SU-DHL-6 (cell line): ENCODE results near the gene SIPA1.

Source experiments
- H2AFZ ChIP-seq: fragments of 200-600 bp; sonication (generic); 2 replicates; pipeline ENCODE4 v1.6.1; 2014; ENCODE audit warnings: low read depth, mild to moderate bottlenecking, moderate library complexity, mixed read lengths, antibody characterized with exemption, low read length; ENCODE audit not compliant: severe bottlenecking
- H3F3A ChIP-seq: fragments of 200-600 bp; shearing (Covaris generic); 2 replicates; pipeline ENCODE4 v1.6.0; 2016; ENCODE audit warnings: antibody characterized with exemption, mild to moderate bottlenecking; ENCODE audit not compliant: insufficient read depth
- H3K27ac ChIP-seq: fragments of 200-600 bp; sonication (generic); 2 replicates; pipeline ENCODE4 v1.5.1; 2016; ENCODE audit warnings: low read depth, mild to moderate bottlenecking, low read length, moderate library complexity, mixed read lengths
- H3K27me3 ChIP-seq: fragments of 200-600 bp; sonication (generic), shearing (Covaris generic); 2 replicates; pipeline ENCODE4 v1.6.0; 2014; ENCODE audit warnings: mild to moderate bottlenecking, low read length
- H3K36me3 ChIP-seq: fragments of 200-600 bp; sonication (generic); 2 replicates; pipeline ENCODE4 v1.6.1; 2014; ENCODE audit warnings: mild to moderate bottlenecking, low read length, mixed read lengths
- H3K4me2 ChIP-seq: fragments of 300-600, 200-600 bp; shearing (Covaris generic), sonication (generic); 2 replicates; pipeline ENCODE4 v1.6.0; 2014; ENCODE audit warnings: low read length, low read depth, mild to moderate bottlenecking; ENCODE audit not compliant: poor library complexity, severe bottlenecking
- H3K4me3 ChIP-seq: fragments of 200-600 bp; sonication (generic); 2 replicates; pipeline ENCODE4 v1.5.1; 2014; ENCODE audit warnings: antibody characterized with exemption, low read length, mild to moderate bottlenecking, mixed read lengths; ENCODE audit not compliant: insufficient read depth, poor library complexity, severe bottlenecking
- H3K79me2 ChIP-seq: fragments of 200-600 bp; sonication (generic); 2 replicates; pipeline ENCODE4 v1.6.1; 2014; ENCODE audit warnings: mild to moderate bottlenecking, low read length, moderate library complexity; ENCODE audit not compliant: insufficient read depth
- H3K9ac ChIP-seq: fragments of 200-600 bp; sonication (generic); 2 replicates; pipeline ENCODE4 v1.7.0; 2014; ENCODE audit warnings: mild to moderate bottlenecking, low read length
- H3K9me2 ChIP-seq: fragments of 200-600 bp; sonication (generic); replicated peaks from 2 replicates; pipeline ENCODE4 v1.6.1; 2014; ENCODE audit warnings: low read length; ENCODE audit not compliant: insufficient read depth
- H3K9me3 ChIP-seq: fragments of 200-600 bp; sonication (generic); 2 replicates; pipeline ENCODE4 v1.6.1; 2014; ENCODE audit warnings: low read length, mixed read lengths; ENCODE audit not compliant: insufficient read depth
- H4K20me1 ChIP-seq: fragments of 200-600 bp; sonication (generic); 2 replicates; pipeline ENCODE4 v1.6.1; 2014; ENCODE audit warnings: low read depth, mild to moderate bottlenecking, antibody characterized with exemption, low read length, moderate library complexity, mixed read lengths
- EZH2phosphoT487 ChIP-seq: fragments of 200-600 bp; sonication (generic), shearing (Covaris generic); conservative IDR thresholded peaks from 2 replicates; pipeline ENCODE4 v1.6.1; 2018; ENCODE audit warnings: mild to moderate bottlenecking, antibody characterized with exemption, low read length, moderate library complexity, mixed read lengths
- TF ChIP-seq, protein P1 (sequence below): fragments of 200-600 bp; sonication (generic); IDR thresholded peaks from one replicate; pipeline ENCODE4 v1.5.1; 2017; ENCODE audit warnings: antibody characterized with exemption, mild to moderate bottlenecking, low read length, moderate library complexity; ENCODE audit not compliant: insufficient read depth, poor library complexity, severe bottlenecking

SIPA1 gene

DNA sequence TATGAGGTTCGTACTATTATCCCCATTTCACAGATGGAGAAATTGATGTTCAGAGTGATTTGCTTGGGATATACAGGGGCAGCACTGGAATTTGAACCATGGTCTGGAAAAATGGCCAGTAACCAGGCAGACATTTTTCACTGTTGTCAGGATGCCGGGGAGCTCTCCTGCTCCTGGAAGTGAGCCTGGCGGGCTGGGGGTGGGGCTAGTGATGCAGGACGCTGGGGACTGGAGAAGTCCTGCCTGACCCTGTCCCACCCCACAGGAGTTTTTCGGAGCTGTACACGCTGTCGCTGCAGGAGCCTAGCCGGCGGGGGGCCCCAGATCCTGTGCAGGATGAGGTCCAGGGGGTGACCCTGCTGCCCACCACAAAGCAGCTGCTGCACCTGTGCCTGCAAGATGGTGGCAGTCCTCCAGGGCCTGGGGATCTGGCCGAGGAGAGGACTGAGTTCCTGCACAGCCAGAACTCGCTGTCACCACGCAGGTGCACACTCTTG lies 11.1 kb downstream of the SIPA1 start:
- Histone ChIP-seq H3K36me3 (no peaks in the 10 kb centered on the region), H2AFZ (no peak overlapping the region), H3K4me3 (no peak overlapping the region), H3K79me2 (no peaks in the 10 kb centered on the region), H3K9me2 (no peaks in the 10 kb centered on the region), H3K27me3 (no peaks in the 10 kb centered on the region), H3K4me2 (no peak overlapping the region), H3K27ac (no peak overlapping the region), H3K9me3 (no peaks in the 10 kb centered on the region), H4K20me1 (no peaks in the 10 kb centered on the region), H3F3A (peaks cover 19% of the 10 kb centered on the region), H3K9ac (no peak overlapping the region)
- TF ChIP-seq, protein P1, sequence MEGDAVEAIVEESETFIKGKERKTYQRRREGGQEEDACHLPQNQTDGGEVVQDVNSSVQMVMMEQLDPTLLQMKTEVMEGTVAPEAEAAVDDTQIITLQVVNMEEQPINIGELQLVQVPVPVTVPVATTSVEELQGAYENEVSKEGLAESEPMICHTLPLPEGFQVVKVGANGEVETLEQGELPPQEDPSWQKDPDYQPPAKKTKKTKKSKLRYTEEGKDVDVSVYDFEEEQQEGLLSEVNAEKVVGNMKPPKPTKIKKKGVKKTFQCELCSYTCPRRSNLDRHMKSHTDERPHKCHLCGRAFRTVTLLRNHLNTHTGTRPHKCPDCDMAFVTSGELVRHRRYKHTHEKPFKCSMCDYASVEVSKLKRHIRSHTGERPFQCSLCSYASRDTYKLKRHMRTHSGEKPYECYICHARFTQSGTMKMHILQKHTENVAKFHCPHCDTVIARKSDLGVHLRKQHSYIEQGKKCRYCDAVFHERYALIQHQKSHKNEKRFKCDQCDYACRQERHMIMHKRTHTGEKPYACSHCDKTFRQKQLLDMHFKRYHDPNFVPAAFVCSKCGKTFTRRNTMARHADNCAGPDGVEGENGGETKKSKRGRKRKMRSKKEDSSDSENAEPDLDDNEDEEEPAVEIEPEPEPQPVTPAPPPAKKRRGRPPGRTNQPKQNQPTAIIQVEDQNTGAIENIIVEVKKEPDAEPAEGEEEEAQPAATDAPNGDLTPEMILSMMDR, result no peak
- no peak for TF ChIP-seq EZH2phosphoT487

DNA sequence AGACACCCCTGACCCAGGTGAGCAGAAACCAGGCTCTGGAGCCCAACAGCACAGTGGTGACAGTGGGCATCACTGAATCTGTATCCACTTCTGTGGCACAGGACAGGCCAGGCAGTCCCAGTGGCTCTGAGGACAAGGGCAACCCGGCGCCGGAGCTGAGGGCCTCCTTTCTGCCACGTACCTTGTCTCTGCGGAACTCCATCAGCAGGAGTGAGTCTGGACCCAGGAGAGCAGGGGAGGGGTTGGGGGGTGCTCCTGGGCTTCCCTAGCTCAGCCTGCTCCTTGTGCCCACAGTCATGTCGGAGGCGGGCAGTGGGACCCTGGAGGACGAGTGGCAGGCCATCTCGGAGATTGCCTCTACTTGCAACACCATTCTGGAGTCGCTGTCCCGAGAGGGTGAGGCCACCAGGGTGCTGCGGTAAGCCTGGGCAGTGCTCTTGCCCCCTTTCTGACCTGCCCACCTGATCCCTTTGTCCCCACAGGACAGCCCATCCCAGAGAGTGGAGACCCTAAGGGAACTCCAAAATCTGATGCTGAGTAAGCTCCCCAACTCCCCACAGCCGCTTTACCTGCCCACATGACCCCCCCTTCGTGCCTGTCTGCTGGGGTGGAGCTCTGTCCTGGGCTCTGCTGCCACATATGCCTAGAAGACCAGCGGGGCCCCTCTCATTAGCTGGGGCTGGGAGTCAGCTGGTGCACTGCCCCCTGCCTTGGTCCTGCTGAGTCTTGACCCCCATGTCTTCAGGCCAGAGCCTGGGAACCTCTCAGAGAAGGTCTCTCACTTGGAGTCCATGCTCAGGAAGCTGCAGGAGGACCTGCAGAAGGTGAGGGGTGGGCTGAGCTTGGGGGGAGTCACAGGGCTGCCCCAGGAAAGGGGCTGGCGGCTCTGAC lies 12.0 kb downstream of the SIPA1 start:
- no peaks in the 10 kb centered on the region for H3K9me2 ChIP-seq
- peaks cover 19% of the 10 kb centered on the region for H3F3A ChIP-seq

DNA sequence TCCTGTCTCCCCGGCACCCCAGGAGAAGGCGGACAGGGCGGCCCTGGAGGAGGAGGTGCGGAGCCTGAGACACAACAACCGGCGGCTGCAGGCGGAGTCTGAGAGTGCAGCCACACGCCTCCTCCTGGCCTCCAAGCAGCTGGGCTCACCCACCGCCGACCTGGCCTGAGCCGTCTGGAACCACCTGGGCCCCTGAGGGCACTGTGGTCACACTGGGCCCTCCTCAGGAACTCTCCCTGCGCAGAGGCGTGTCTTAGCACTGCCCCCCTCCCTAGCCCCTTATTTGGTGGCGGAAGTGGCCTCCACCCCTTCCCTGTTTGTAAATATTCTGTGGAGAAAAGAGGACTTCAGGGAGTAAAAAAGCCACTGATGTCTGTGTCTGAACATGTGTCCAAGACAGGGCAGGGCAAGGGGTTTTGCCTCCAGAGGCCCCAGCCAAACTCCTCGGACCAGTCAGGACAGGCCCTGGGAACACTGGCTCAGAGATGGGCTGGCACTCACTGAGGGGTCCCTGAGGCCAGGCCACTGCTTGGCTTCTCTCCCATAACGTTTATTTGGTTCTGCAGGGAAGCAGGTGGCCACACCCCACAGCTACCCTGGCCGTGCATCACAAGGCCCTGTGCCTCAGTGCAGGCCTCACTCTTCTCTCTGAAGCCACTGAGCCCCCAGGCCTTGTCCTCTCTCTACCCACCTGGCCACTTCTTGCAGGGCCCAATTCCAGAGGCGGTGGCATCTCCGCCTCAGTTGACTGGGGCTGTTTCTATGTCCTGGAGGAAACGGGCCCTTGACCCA lies 12.8 kb downstream of the SIPA1 start:
- H2AFZ ChIP-seq, result no peak overlapping the region
- H3K9me3 ChIP-seq, result no peaks in the 10 kb centered on the region
- H3F3A ChIP-seq, result peaks cover 19% of the 10 kb centered on the region
- no peak overlapping the region for H3K27ac ChIP-seq
- TF ChIP-seq, protein P1, result no peak
- no peak for TF ChIP-seq EZH2phosphoT487
- no peaks in the 10 kb centered on the region for H3K79me2 ChIP-seq
- H3K27me3 ChIP-seq, result no peaks in the 10 kb centered on the region
- H3K36me3 ChIP-seq, result no peaks in the 10 kb centered on the region
- no peak overlapping the region for H3K9ac ChIP-seq
- H4K20me1 ChIP-seq, result no peaks in the 10 kb centered on the region
- H3K9me2 ChIP-seq, result no peaks in the 10 kb centered on the region
- no peak overlapping the region for H3K4me3 ChIP-seq
- no peak overlapping the region for H3K4me2 ChIP-seq

More for the DNA sequence above, 12.0 kb downstream of the SIPA1 start:
- Histone ChIP-seq H3K79me2 (no peaks in the 10 kb centered on the region), H3K27me3 (no peaks in the 10 kb centered on the region), H3K4me3 (no peak overlapping the region), H4K20me1 (no peaks in the 10 kb centered on the region), H3K4me2 (no peak overlapping the region), H3K9me3 (no peaks in the 10 kb centered on the region), H2AFZ (no peak overlapping the region), H3K36me3 (no peaks in the 10 kb centered on the region), H3K27ac (no peak overlapping the region), H3K9ac (no peak overlapping the region)
- TF ChIP-seq EZH2phosphoT487, result no peak
- TF ChIP-seq, protein P1, result no peak
